ENCODE data around the gene FMNL2. TPM values are rescaled to one million over a fixed set of nuclear protein-coding genes. Genes with fewer than 3 reads are reported as not detected.

FMNL2 gene
- total and polyA plus RNA-seq, 4 donors = 1.5 to 9.3 (median 5.1) TPM

DNA sequence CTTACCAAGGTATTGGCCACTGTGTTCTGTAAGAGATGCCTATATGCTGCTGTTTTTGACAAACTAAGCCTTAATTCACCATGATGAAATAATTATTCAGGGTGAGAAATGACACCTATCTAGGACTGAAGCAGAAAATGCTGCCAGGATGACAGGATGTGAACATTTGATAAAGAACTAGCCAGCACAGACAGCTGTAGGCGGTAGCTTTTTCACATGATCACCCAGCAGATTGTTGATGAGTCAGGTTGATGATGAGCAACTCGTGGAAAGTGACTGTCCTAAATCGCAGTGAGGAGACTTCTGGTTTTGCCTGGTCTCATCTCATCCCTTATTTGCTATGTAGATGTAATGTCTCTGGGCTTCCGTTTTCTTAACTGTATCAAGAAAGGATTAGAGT lies 238.2 kb downstream of the FMNL2 start:
- Histone ChIP-seq H3K27ac (ENCODE audit: low read depth in 1 of 2, low read length in 2 of 2) (no peak overlapping the region), H3K36me3 (ENCODE audit: control insufficient read depth in 4 of 4, insufficient read depth in 3 of 4, low read depth in 1 of 4, low read length in 3 of 4) (no peaks in the 10 kb centered on the region), H3K9ac (ENCODE audit: low read depth in 1 of 2, low read length in 2 of 2) (no peak overlapping the region), H3K27me3 (ENCODE audit: control insufficient read depth in 4 of 4, insufficient read depth in 4 of 4, low read length in 3 of 4) (no peaks in the 10 kb centered on the region), H3K9me3 (ENCODE audit: control insufficient read depth in 4 of 4, low read length in 3 of 4) (no peaks in the 10 kb centered on the region), H3K4me3 (ENCODE audit: low read depth in 1 of 3, low read length in 3 of 3) (no peak overlapping the region), H3K4me1 (ENCODE audit: control insufficient read depth in 4 of 4, insufficient read depth in 4 of 4, low read length in 3 of 4) (no peaks in the 10 kb centered on the region)
- no peak for TF ChIP-seq YY1 (IDR thresholded peaks at IDR 0.05)
- no peak for TF ChIP-seq FOXA1 (IDR thresholded peaks at IDR 0.05)
- no peak for TF ChIP-seq HNF4G (IDR thresholded peaks at IDR 0.05)
- DNase-seq (ENCODE audit: low spot score) = no peak
- 69% methylated on average over 4 of the region's 4 CpGs for WGBS

DNA sequence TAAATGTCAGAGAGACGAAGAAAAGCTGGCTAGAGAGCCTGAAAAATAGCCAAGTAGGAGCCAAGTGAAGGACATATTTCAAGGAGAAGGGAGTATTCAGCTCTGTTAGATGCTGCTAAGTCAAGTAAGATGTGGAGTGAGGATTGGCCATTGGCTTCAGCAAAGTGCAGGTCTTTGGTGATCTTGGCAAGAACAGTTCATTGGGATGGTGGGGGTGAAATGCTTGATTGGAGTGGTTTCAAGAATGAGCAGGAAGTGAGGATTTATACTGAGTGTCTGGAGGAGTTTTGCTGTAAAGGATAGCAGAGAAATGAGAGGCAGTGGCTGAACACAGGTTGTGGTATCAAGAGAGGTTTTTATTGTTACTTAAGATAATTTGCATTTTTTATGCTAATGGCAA lies 242.6 kb downstream of the FMNL2 start:
- Histone ChIP-seq H3K27me3 (ENCODE audit: control insufficient read depth in 4 of 4, insufficient read depth in 4 of 4, low read length in 3 of 4) (no peaks in the 10 kb centered on the region), H3K4me1 (ENCODE audit: control insufficient read depth in 4 of 4, insufficient read depth in 4 of 4, low read length in 3 of 4) (no peaks in the 10 kb centered on the region), H3K9me3 (ENCODE audit: control insufficient read depth in 4 of 4, low read length in 3 of 4) (no peaks in the 10 kb centered on the region), H3K9ac (ENCODE audit: low read depth in 1 of 2, low read length in 2 of 2) (no peak overlapping the region), H3K4me3 (ENCODE audit: low read depth in 1 of 3, low read length in 3 of 3) (no peak overlapping the region), H3K36me3 (ENCODE audit: control insufficient read depth in 4 of 4, insufficient read depth in 3 of 4, low read depth in 1 of 4, low read length in 3 of 4) (no peaks in the 10 kb centered on the region), H3K27ac (ENCODE audit: low read depth in 1 of 2, low read length in 2 of 2) (no peak overlapping the region)
- WGBS = 75% methylated on average over 1 of the region's 1 CpG
- no peak for DNase-seq (ENCODE audit: low spot score)
- TF ChIP-seq, protein P1, sequence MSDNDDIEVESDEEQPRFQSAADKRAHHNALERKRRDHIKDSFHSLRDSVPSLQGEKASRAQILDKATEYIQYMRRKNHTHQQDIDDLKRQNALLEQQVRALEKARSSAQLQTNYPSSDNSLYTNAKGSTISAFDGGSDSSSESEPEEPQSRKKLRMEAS (IDR thresholded peaks at IDR 0.05) = no peak
- TF ChIP-seq HNF4A (conservative IDR thresholded peaks at IDR 0.05) (no peak), FOXA1 (IDR thresholded peaks at IDR 0.05) (no peak), FOXA2 (IDR thresholded peaks at IDR 0.05) (no peak), SP1 (IDR thresholded peaks at IDR 0.05) (no peak), RAD21 (IDR thresholded peaks at IDR 0.05) (no peak), YY1 (IDR thresholded peaks at IDR 0.05) (no peak), JUND (IDR thresholded peaks at IDR 0.05) (no peak), HNF4G (IDR thresholded peaks at IDR 0.05) (no peak), NR2F2 (IDR thresholded peaks at IDR 0.05) (no peak), RXRA (IDR thresholded peaks at IDR 0.05) (no peak), TAF1 (conservative IDR thresholded peaks at IDR 0.05) (no peak), EGR1 (IDR thresholded peaks at IDR 0.05; ENCODE audit: low read depth in 2 of 2) (no peak), GABPA (IDR thresholded peaks at IDR 0.05 in 1 of 2, conservative IDR thresholded peaks at IDR 0.05 in 1 of 2) (no peak)
- TF ChIP-seq, protein P2, sequence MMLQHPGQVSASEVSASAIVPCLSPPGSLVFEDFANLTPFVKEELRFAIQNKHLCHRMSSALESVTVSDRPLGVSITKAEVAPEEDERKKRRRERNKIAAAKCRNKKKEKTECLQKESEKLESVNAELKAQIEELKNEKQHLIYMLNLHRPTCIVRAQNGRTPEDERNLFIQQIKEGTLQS (IDR thresholded peaks at IDR 0.05) = no peak
- TF ChIP-seq, protein P3, sequence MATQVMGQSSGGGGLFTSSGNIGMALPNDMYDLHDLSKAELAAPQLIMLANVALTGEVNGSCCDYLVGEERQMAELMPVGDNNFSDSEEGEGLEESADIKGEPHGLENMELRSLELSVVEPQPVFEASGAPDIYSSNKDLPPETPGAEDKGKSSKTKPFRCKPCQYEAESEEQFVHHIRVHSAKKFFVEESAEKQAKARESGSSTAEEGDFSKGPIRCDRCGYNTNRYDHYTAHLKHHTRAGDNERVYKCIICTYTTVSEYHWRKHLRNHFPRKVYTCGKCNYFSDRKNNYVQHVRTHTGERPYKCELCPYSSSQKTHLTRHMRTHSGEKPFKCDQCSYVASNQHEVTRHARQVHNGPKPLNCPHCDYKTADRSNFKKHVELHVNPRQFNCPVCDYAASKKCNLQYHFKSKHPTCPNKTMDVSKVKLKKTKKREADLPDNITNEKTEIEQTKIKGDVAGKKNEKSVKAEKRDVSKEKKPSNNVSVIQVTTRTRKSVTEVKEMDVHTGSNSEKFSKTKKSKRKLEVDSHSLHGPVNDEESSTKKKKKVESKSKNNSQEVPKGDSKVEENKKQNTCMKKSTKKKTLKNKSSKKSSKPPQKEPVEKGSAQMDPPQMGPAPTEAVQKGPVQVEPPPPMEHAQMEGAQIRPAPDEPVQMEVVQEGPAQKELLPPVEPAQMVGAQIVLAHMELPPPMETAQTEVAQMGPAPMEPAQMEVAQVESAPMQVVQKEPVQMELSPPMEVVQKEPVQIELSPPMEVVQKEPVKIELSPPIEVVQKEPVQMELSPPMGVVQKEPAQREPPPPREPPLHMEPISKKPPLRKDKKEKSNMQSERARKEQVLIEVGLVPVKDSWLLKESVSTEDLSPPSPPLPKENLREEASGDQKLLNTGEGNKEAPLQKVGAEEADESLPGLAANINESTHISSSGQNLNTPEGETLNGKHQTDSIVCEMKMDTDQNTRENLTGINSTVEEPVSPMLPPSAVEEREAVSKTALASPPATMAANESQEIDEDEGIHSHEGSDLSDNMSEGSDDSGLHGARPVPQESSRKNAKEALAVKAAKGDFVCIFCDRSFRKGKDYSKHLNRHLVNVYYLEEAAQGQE (IDR thresholded peaks at IDR 0.05) = no peak
- TF ChIP-seq, protein P4, sequence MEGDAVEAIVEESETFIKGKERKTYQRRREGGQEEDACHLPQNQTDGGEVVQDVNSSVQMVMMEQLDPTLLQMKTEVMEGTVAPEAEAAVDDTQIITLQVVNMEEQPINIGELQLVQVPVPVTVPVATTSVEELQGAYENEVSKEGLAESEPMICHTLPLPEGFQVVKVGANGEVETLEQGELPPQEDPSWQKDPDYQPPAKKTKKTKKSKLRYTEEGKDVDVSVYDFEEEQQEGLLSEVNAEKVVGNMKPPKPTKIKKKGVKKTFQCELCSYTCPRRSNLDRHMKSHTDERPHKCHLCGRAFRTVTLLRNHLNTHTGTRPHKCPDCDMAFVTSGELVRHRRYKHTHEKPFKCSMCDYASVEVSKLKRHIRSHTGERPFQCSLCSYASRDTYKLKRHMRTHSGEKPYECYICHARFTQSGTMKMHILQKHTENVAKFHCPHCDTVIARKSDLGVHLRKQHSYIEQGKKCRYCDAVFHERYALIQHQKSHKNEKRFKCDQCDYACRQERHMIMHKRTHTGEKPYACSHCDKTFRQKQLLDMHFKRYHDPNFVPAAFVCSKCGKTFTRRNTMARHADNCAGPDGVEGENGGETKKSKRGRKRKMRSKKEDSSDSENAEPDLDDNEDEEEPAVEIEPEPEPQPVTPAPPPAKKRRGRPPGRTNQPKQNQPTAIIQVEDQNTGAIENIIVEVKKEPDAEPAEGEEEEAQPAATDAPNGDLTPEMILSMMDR (IDR thresholded peaks at IDR 0.05; ENCODE audit: low read depth, low read length, missing input control) = no peak
- TF ChIP-seq, protein P5, sequence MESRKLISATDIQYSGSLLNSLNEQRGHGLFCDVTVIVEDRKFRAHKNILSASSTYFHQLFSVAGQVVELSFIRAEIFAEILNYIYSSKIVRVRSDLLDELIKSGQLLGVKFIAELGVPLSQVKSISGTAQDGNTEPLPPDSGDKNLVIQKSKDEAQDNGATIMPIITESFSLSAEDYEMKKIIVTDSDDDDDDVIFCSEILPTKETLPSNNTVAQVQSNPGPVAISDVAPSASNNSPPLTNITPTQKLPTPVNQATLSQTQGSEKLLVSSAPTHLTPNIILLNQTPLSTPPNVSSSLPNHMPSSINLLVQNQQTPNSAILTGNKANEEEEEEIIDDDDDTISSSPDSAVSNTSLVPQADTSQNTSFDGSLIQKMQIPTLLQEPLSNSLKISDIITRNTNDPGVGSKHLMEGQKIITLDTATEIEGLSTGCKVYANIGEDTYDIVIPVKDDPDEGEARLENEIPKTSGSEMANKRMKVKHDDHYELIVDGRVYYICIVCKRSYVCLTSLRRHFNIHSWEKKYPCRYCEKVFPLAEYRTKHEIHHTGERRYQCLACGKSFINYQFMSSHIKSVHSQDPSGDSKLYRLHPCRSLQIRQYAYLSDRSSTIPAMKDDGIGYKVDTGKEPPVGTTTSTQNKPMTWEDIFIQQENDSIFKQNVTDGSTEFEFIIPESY (IDR thresholded peaks at IDR 0.05) = no peak
